Stomach (tissue), 9 donors: ENCODE data around the gene KLHL15. TPM values are rescaled to one million over a fixed set of nuclear protein-coding genes. Genes with fewer than 3 reads are reported as not detected.
A peak's percentile ranks its signal among the peaks of the same experiment; 100 is the strongest.

Source experiments
- DNase-seq, 2 donors: peaks; one replicate each; pipeline versions ENCODE4 v3.0.0 to v3.0.0-alpha.2; 2013 to 2019
- H3K27ac ChIP-seq, 5 donors: fragments of 200-600 bp in 4 of 5; sonication (generic) in 4 of 5; one replicate each; pipeline ENCODE4 v1.5.1; 2013 to 2019; ENCODE audit warnings: mild to moderate bottlenecking in 1 of 5, moderate library complexity in 1 of 5
- H3K27me3 ChIP-seq, 3 donors: fragments of 200-600 bp; sonication (generic); one replicate each; pipeline ENCODE4 v1.5.1; 2017 to 2019; ENCODE audit warnings: mixed run types in 1 of 3
- H3K36me3 ChIP-seq, 4 donors: fragments of 200-600 bp; sonication (generic); 1 replicate in 3 of 4; 2 replicates in 1 of 4; pipeline ENCODE4 v1.5.1; 2016 to 2019
- H3K4me1 ChIP-seq, 4 donors: fragments of 200-600 bp; sonication (generic); one replicate each; pipeline ENCODE4 v1.5.1; 2016 to 2019
- H3K4me3 ChIP-seq, 4 donors: fragments of 200-600 bp; sonication (generic) in 3 of 4; one replicate each; pipeline ENCODE4 v1.5.1; 2016 to 2019; ENCODE audit warnings: mild to moderate bottlenecking in 1 of 4
- H3K9me3 ChIP-seq, 4 donors: fragments of 200-600 bp; sonication (generic); one replicate each; pipeline ENCODE4 v1.5.1; 2016 to 2019
- CTCF ChIP-seq, 7 experiments: fragments of 450-650 bp in 4 of 7; fragments of 200-600 bp in 3 of 7; sonication (generic) in 3 of 7; IDR thresholded peaks; one replicate each; pipeline ENCODE4 v1.5.1; 2016 to 2019; ENCODE audit warnings: antibody characterized with exemption in 7 of 7, control low read depth in 2 of 7, mild to moderate bottlenecking in 1 of 7
- EP300 ChIP-seq: sonication (generic); formaldehyde crosslinking; IDR thresholded peaks from one replicate; pipeline ENCODE4 v1.6.1; 2017; ENCODE audit warnings: antibody characterized with exemption
- POLR2A ChIP-seq, 4 donors: fragments of 450-650 bp; IDR thresholded peaks; one replicate each; pipeline ENCODE4 v1.6.1; 2016; ENCODE audit warnings: antibody characterized with exemption in 4 of 4, control low read depth in 2 of 4, mild to moderate bottlenecking in 1 of 4, moderate library complexity in 1 of 4
- POLR2AphosphoS5 ChIP-seq, 3 donors: sonication (generic); formaldehyde crosslinking; IDR thresholded peaks; one replicate each; pipeline ENCODE4 v1.6.1; 2016; ENCODE audit warnings: antibody characterized with exemption in 3 of 3
- WGBS, 5 donors: extraction: QIAGEN DNeasy Blood & Tissue Kit in 3 of 5; methylation state at CpG; one replicate each; pipeline versions ENCODE4 v1.1.5 to v1.1.7; 2013 to 2018; 5-methylcytosine and 5-hydroxymethylcytosine counted together
- intact Hi-C: fragments of 100-400 bp; cut with DNase I; formaldehyde crosslinking; loops from one replicate; pipeline ENCODE4 v1.15.1; 2023; ENCODE audit warnings: low total_unique reads
- polyA plus RNA-seq, 3 donors: library from polyadenylated mRNA; stranded (reverse); fragments of 200-250 nt; gene quantifications; one replicate each; pipeline ENCODE4 v1.2.3, GENCODE V29; 2013
- total RNA-seq, 5 donors: library from RNA; depleted of rRNA; stranded (reverse); fragments of >200 nt; gene quantifications; one replicate each; pipeline versions ENCODE4 v1.1.0 to v1.2.3, GENCODE V29; 2014 to 2016
- donor health status: healthy with polysubstance abuse.
- donor health status: Bipolar disorder and iron deficiency.
- donor health status: healthy.

Gene KLHL15
- total and polyA plus RNA-seq, 8 donors, result 1.1 to 41.3 (median 3.0) TPM

GRCh38 chrX:23990455-23990854, 36.5 kb downstream of the KLHL15 start:
- Histone ChIP-seq H3K4me3 (no peak overlapping the region), H3K4me1 (no peaks in the 10 kb centered on the region), H3K27ac (no peak overlapping the region), H3K27me3 (no peaks in the 10 kb centered on the region), H3K36me3 (peaks cover 0 to 26% (median 16%) of the 10 kb centered on the region in 4 donors), H3K9me3 (no peaks in the 10 kb centered on the region)
- 83 to 100% (median 96%) methylated on average over 2 of the region's 2 CpGs for WGBS, 5 donors
- DNase-seq, result no peak
- intact Hi-C loops, result no loop called here
- TF ChIP-seq POLR2A (IDR thresholded peaks at IDR 0.05), result no peak

DNA sequence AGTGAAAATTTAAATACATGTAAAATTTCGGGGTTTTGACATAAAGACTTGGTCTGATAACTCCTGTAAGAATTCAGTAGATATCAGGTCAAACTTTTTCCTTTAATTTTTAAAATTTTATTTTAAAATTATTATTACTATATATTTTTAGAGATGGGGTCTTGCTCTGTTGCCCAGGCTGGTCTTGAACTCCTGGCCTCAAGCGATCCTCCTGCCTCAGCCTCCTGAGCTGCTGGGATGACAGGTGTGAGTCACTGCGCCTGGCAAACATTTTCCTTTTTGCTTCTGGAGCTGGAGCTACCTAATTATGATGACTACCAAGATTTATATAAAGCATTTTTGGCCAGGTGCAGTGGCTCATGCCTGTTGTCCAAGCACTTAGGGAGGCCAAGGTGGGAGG, 37.3 kb downstream of the KLHL15 start:
- no peaks in the 10 kb centered on the region for H3K27me3 ChIP-seq
- H3K4me3 ChIP-seq, result no peak overlapping the region
- H3K9me3 ChIP-seq, result no peaks in the 10 kb centered on the region
- no peak overlapping the region for H3K27ac ChIP-seq
- 90 to 100% (median 94%) methylated on average over 3 of the region's 3 CpGs for WGBS, 5 donors
- no peak for DNase-seq
- no peak for TF ChIP-seq POLR2AphosphoS5 (IDR thresholded peaks at IDR 0.05)
- no peak for TF ChIP-seq EP300
- no peak for TF ChIP-seq CTCF (IDR thresholded peaks at IDR 0.05)
- TF ChIP-seq POLR2A (IDR thresholded peaks at IDR 0.05), result no peak
- peaks cover 0 to 26% (median 16%) of the 10 kb centered on the region in 4 donors for H3K36me3 ChIP-seq
- intact Hi-C loops, result no loop called here
- no peaks in the 10 kb centered on the region for H3K4me1 ChIP-seq

GRCh38 chrX:23982891-23983290, 44.1 kb downstream of the KLHL15 start:
- WGBS, 5 donors, result 75 to 100% (median 96%) methylated on average over 1 of the region's 1 CpG
- H3K9me3 ChIP-seq, result no peaks in the 10 kb centered on the region

GRCh38 chrX:23981711-23982110, 45.3 kb downstream of the KLHL15 start:
- no peaks in the 10 kb centered on the region for H3K27me3 ChIP-seq
- TF ChIP-seq POLR2AphosphoS5 (IDR thresholded peaks at IDR 0.05), result no peak
- H3K36me3 ChIP-seq, result peaks cover 0 to 7% (median 0%) of the 10 kb centered on the region in 4 donors
- 80 to 97% (median 86%) methylated on average over 2 of the region's 2 CpGs for WGBS, 5 donors
- H3K9me3 ChIP-seq, result no peaks in the 10 kb centered on the region
- H3K27ac ChIP-seq, result peak overlapping the region in 1 of 5 donors; percentile 35
- DNase-seq, result no peak
- H3K4me3 ChIP-seq, result no peak overlapping the region
- peaks cover 0 to 5% (median 0%) of the 10 kb centered on the region in 4 donors for H3K4me1 ChIP-seq
- intact Hi-C loops, result no loop called here

More at GRCh38 chrX:23982891-23983290, 44.1 kb downstream of the KLHL15 start:
- Histone ChIP-seq H3K36me3 (peaks cover 0 to 16% (median 6%) of the 10 kb centered on the region in 4 donors), H3K27ac (no peak overlapping the region), H3K4me3 (no peak overlapping the region), H3K27me3 (no peaks in the 10 kb centered on the region), H3K4me1 (peaks cover 0 to 5% (median 0%) of the 10 kb centered on the region in 4 donors)
- intact Hi-C loops, result no loop called here
- no peak for DNase-seq
- no peak for TF ChIP-seq CTCF (IDR thresholded peaks at IDR 0.05)
- TF ChIP-seq POLR2A (IDR thresholded peaks at IDR 0.05), result no peak
- TF ChIP-seq POLR2AphosphoS5 (IDR thresholded peaks at IDR 0.05), result no peak
- no peak for TF ChIP-seq EP300

GRCh38 chrX:23981222-23981621, 45.8 kb downstream of the KLHL15 start:
- TF ChIP-seq CTCF (IDR thresholded peaks at IDR 0.05) (no peak), POLR2AphosphoS5 (IDR thresholded peaks at IDR 0.05) (no peak), EP300 (no peak), POLR2A (IDR thresholded peaks at IDR 0.05) (no peak)
- peaks cover 0 to 5% (median 0%) of the 10 kb centered on the region in 4 donors for H3K4me1 ChIP-seq

More at GRCh38 chrX:23981222-23981621, 45.8 kb downstream of the KLHL15 start:
- intact Hi-C loops, result no loop called here
- Histone ChIP-seq H3K4me3 (no peak overlapping the region), H3K27me3 (no peaks in the 10 kb centered on the region), H3K9me3 (no peaks in the 10 kb centered on the region), H3K27ac (peak overlapping the region in 2 of 5 donors; percentile 35 to 57), H3K36me3 (peaks cover 0 to 3% (median 0%) of the 10 kb centered on the region in 4 donors)
- WGBS, 5 donors, result 55 to 89% (median 72%) methylated on average over 4 of the region's 4 CpGs
- DNase-seq, result no peak
